ENCODE results near the gene RASGRF1.
"Not testable (repeated sequence)": the region's sequence is repeated elsewhere in the genome, so short reads cannot be mapped to it uniquely, and the experiment has no call there.

Gene RASGRF1

DNA sequence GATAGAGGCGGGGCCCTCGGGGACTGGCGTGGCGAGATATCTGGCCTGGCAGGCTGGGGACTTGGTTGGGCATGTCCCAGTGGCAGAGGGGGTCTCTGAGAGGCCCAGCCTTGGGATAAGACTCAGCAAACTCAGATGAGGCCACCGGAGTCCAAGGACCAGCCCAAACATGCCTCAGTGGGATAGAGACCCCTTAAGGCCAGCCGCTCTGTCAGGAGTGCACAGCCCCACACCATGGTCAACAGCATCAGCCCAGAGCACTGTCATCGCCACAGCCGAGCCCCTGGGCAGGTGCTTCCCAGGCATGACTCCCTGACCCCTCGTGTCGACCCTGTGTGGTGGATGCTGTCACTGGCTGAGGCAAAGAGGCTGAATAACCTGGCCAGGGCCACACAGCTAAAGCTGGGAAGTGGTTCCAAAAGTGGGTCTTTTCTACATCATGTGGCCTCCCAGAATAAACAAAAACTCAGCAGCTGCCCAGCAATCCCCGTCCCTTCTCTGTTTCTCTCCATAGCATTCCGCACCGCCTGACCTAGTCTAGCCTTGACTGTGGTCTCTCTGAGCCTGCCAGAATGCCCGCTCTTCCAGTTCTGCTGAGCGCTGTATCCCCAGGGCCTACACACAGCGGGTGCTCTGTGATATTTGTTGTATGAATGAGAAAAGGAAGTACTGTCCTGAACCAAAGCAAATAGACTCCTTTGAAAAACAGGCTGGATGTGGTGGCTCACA is 160.9 kb downstream of the RASGRF1 start:
- no peak for DNase-seq

DNA sequence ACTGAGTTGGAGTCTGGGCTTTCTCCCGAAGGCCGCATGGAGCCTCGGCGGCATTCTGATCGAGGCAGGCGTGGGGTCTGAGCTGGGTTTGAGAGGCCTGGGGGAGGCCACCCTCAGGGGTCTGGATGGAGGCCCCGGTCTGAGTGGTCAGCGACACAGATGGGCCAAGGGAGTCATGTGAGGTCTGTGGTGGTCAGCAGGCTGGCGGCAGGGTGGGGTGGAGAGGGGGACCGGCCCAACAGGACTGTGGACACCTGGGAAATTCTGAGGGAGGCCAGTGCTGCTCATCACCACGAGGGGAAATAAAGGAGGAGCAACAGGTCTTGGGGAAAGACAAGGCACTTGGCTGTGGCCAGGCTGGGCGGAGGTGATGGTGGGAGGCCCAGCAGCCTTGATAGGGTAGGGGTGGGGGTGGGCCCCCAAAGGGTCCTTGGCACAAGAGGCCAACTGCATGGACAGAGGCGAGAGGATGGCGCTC is 161.9 kb downstream of the RASGRF1 start:
- DNase-seq = no peak

- DNase-seq = not testable (repeated sequence)
Measured at GRCh38 chr15:78928176-78928575, 162.4 kb downstream of the RASGRF1 start.

DNA sequence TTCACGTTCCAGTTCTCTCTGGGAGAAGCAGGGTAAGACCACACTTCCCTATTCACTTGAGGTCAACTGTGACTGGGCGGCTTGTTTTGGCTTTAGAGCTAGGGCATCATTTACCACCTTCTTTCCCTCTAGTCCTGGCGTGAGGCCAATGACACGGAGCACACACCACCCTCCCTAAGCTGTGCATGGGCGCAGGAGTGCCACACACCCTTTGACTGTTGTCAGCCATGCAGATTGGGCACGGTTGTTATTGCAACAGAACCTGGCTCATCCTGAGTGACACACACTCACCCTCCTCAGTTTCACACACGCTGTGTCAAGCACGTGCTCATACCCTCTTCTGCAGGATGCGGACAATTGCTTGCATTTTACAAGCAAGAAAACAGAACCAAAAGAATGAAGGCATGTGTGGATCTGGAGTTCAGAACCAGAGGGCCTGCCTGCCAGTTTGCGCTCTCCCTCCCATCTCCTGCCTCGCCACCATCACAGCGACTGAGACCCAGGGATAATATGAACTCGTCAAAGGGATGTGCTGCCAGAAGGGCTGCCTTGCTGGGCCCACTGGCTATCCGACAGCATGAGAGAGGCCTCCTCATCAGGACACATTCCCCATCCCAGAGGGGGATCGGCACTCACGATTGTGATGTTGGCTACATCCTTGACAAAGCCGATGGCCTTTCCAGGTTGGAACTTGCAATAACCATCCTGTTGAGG is 163.3 kb downstream of the RASGRF1 start:
- DNase-seq = no peak

GRCh38 chr15:78925956-78926743 is 164.4 kb downstream of the RASGRF1 start:
- DNase-seq = no peak

- DNase-seq = no peak
Measured at GRCh38 chr15:78925076-78925624, 165.4 kb downstream of the RASGRF1 start.

DNA sequence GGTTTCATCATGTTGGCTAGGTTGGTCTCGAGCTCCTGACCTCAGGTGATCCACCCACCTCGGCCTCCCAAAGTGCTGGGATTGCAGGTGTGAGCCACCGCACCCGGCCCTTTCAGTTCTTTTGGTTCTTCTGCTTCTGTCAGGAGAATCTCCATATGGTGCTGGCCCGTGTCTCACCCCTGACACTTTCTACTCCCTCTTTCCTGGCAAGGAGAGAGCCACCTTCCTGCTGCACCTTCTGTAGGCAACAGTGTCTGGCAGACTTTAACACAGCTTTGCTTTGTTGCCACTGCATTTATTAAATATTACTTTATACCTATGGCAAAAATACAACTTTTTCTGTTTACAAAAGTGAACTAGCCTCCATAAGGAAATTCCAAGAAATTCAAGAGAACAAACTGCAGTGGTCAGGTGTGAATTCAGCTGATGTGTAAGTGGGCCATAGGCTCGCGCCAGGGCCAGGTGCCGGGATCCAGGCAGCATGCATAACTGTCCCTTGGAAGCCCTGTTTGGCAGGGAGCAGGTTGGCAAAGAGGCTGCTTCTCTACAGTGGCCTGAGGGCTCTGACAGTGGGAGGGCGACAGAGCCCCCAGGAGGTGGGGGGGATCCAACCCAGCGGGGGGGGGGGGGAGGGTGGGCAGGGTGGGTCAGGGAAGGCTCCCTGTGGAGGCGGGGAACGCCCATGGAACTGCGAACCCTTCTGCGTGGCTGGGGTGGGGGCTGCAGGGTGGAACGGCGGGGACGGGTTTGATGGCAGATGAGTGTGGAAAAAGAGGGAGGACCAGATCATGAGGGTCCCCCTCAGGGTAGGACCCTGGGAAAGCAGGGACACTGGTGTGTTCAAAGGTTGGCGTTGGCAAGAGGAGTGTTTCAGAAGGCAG is 166.9 kb downstream of the RASGRF1 start:
- no peak for DNase-seq

GRCh38 chr15:78923015-78923414 is 167.6 kb downstream of the RASGRF1 start:
- no peak for DNase-seq

- DNase-seq = no peak
Measured at GRCh38 chr15:78922527-78922926, 168.1 kb downstream of the RASGRF1 start.

DNA sequence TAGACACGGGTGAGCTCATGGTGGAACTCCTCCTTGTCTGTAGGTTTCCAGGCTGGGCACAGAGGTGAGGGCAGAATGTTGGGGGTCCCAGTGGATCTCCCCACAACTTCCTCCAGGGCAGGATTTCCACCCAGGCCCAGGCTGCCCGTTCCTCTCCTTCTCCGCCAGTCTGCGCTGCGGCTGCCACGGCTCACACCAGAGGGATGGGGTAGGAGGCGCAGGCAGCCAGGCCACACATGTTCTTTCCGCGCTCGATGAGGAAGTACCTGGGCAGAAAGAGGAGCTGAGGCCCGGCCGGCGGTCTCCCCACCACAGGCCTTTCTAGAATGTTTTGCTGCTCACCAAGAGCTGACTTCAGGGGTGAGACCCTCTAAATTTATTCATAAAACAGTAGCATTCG is 168.6 kb downstream of the RASGRF1 start:
- no peak for DNase-seq

GRCh38 chr15:78921517-78921916 is 169.1 kb downstream of the RASGRF1 start:
- DNase-seq = no peak

DNA sequence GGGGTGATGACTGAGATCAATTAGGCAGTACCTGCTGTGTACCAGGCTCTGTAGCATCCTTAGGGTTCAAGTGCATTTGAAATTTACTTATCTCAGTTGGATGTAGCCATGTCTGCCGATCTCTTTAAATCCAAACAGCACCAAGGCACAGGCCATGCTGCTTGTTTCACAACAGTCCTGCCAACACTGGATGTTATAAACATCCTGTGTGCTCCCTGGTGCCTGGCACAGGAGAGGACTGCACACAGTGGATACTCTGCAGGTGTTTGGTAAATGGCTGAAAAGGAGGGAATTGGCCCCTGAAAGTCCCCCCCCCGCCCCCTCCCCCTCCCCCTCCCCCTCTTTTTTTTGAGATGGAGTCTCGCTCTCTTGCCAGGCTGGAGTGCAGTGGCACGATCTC is 172.7 kb downstream of the RASGRF1 start:
- no peak for DNase-seq

- no peak for DNase-seq
Measured at GRCh38 chr15:78916088-78916487, 174.5 kb downstream of the RASGRF1 start.

- DNase-seq = no peak
Measured at GRCh38 chr15:78915341-78916087, 175.1 kb downstream of the RASGRF1 start.

- DNase-seq = no peak
Measured at GRCh38 chr15:78914027-78914764, 176.4 kb downstream of the RASGRF1 start.

GRCh38 chr15:78913012-78913411 is 177.6 kb downstream of the RASGRF1 start:
- DNase-seq = no peak

DNA sequence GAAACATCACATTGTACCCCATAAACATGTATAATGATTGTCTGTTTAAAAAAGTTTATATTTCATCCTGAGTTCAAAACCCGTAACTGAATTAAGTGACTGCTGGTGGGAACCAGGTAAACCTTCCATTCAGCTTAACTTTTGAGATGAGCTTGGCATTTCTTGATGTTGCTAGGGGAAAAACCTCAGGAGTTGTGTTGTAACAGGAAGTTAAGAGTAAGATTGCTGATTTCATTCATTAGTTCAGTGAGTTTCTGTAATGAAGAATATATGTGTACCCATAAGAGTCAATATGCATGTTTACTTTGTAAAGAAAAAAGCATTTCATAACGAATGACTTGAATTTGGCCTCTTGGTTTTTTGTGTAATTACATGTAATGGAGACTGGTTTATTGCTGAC is 178.3 kb downstream of the RASGRF1 start:
- DNase-seq = no peak

DNA sequence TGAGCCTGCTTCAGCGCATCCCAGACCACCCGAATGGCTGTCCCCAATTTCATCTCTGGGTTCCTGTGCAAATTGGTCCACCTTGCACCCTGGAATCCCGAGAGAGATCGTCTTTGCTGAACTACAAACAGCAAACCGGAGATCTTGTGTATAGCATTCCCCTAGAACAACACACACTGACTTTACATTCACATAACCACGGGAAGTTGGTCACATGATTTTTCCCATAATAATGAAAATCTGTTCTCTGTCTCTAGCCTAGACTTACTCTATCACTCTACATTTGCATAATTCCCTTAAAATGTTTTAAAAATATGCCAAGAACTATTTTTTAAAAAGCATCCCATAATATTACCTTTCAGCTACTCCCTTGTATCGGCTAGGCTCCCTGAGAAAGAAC is 180.3 kb downstream of the RASGRF1 start:
- no peak for DNase-seq

Measured in T-helper 1 cell (primary cell).